ENCODE measurements around the gene DNAJC10.

DNAJC10 gene

GRCh38 chr2:182814380-182814779 lies 98.3 kb downstream of the DNAJC10 start:
- TF ChIP-seq EZH2phosphoT487 (IDR thresholded peaks at IDR 0.05; ENCODE audit: borderline replicate concordance, low read length) (no peak), CTCF (IDR thresholded peaks at IDR 0.05; ENCODE audit: low read depth, low read length, poor library complexity, severe bottlenecking) (no peak)
- Histone ChIP-seq H3K9me3 (ENCODE audit: control insufficient read depth, insufficient read depth, low read length) (no peaks in the 10 kb centered on the region), H4K20me1 (ENCODE audit: control insufficient read depth, insufficient read depth, low read depth, low read length) (no peaks in the 10 kb centered on the region), H3K4me3 (ENCODE audit: low read length) (no peak overlapping the region), H3K4me1 (ENCODE audit: control insufficient read depth, low read length) (no peaks in the 10 kb centered on the region), H3K27ac (ENCODE audit: low read depth, low read length) (no peak overlapping the region), H3K36me3 (ENCODE audit: control insufficient read depth, low read length) (no peaks in the 10 kb centered on the region), H3K4me2 (ENCODE audit: low read length) (no peak overlapping the region), H3F3A (ENCODE audit: control insufficient read depth, insufficient read depth) (no peaks in the 10 kb centered on the region), H3K9me2 (replicated peaks; ENCODE audit: control insufficient read depth, low read length) (no peaks in the 10 kb centered on the region), H3K79me2 (ENCODE audit: control insufficient read depth, low read length) (no peaks in the 10 kb centered on the region), H3K27me3 (ENCODE audit: control insufficient read depth, low read length) (no peaks in the 10 kb centered on the region)

- H3K79me2 ChIP-seq (ENCODE audit: control insufficient read depth, low read length): no peaks in the 10 kb centered on the region
- no peaks in the 10 kb centered on the region for H4K20me1 ChIP-seq (ENCODE audit: control insufficient read depth, insufficient read depth, low read depth, low read length)
- no peaks in the 10 kb centered on the region for H3K9me3 ChIP-seq (ENCODE audit: control insufficient read depth, insufficient read depth, low read length)
- H3K27me3 ChIP-seq (ENCODE audit: control insufficient read depth, low read length): no peaks in the 10 kb centered on the region
- no peaks in the 10 kb centered on the region for H3K36me3 ChIP-seq (ENCODE audit: control insufficient read depth, low read length)
- TF ChIP-seq CTCF (IDR thresholded peaks at IDR 0.05; ENCODE audit: low read depth, low read length, poor library complexity, severe bottlenecking): no peak
- TF ChIP-seq EZH2phosphoT487 (IDR thresholded peaks at IDR 0.05; ENCODE audit: borderline replicate concordance, low read length): no peak
- no peak overlapping the region for H3K4me2 ChIP-seq (ENCODE audit: low read length)
- no peaks in the 10 kb centered on the region for H3K9me2 ChIP-seq (replicated peaks; ENCODE audit: control insufficient read depth, low read length)
- H3F3A ChIP-seq (ENCODE audit: control insufficient read depth, insufficient read depth): no peaks in the 10 kb centered on the region
- H3K4me1 ChIP-seq (ENCODE audit: control insufficient read depth, low read length): no peaks in the 10 kb centered on the region
- H3K4me3 ChIP-seq (ENCODE audit: low read length): no peak overlapping the region
- H3K27ac ChIP-seq (ENCODE audit: low read depth, low read length): no peak overlapping the region
These were observed 98.7 kb downstream of the DNAJC10 start for GRCh38 chr2:182814804-182815203.

GRCh38 chr2:182816866-182817265 lies 100.8 kb downstream of the DNAJC10 start:
- H3K9me2 ChIP-seq (replicated peaks; ENCODE audit: control insufficient read depth, low read length): no peaks in the 10 kb centered on the region
- H3K27me3 ChIP-seq (ENCODE audit: control insufficient read depth, low read length): no peaks in the 10 kb centered on the region
- no peak overlapping the region for H3K27ac ChIP-seq (ENCODE audit: low read depth, low read length)
- H3K4me3 ChIP-seq (ENCODE audit: low read length): no peak overlapping the region
- no peaks in the 10 kb centered on the region for H3K79me2 ChIP-seq (ENCODE audit: control insufficient read depth, low read length)
- no peaks in the 10 kb centered on the region for H3K36me3 ChIP-seq (ENCODE audit: control insufficient read depth, low read length)
- no peaks in the 10 kb centered on the region for H4K20me1 ChIP-seq (ENCODE audit: control insufficient read depth, insufficient read depth, low read depth, low read length)
- TF ChIP-seq EZH2phosphoT487 (IDR thresholded peaks at IDR 0.05; ENCODE audit: borderline replicate concordance, low read length) (no peak), CTCF (IDR thresholded peaks at IDR 0.05; ENCODE audit: low read depth, low read length, poor library complexity, severe bottlenecking) (no peak)
- no peaks in the 10 kb centered on the region for H3K9me3 ChIP-seq (ENCODE audit: control insufficient read depth, insufficient read depth, low read length)
- no peaks in the 10 kb centered on the region for H3K4me1 ChIP-seq (ENCODE audit: control insufficient read depth, low read length)
- H3F3A ChIP-seq (ENCODE audit: control insufficient read depth, insufficient read depth): no peaks in the 10 kb centered on the region
- H3K4me2 ChIP-seq (ENCODE audit: low read length): no peak overlapping the region

GRCh38 chr2:182817558-182817957 lies 101.5 kb downstream of the DNAJC10 start:
- no peaks in the 10 kb centered on the region for H3K9me2 ChIP-seq (replicated peaks; ENCODE audit: control insufficient read depth, low read length)
- H3K4me1 ChIP-seq (ENCODE audit: control insufficient read depth, low read length): no peaks in the 10 kb centered on the region
- no peaks in the 10 kb centered on the region for H3K79me2 ChIP-seq (ENCODE audit: control insufficient read depth, low read length)
- H3K36me3 ChIP-seq (ENCODE audit: control insufficient read depth, low read length): no peaks in the 10 kb centered on the region
- no peaks in the 10 kb centered on the region for H3F3A ChIP-seq (ENCODE audit: control insufficient read depth, insufficient read depth)
- TF ChIP-seq CTCF (IDR thresholded peaks at IDR 0.05; ENCODE audit: low read depth, low read length, poor library complexity, severe bottlenecking) (no peak), EZH2phosphoT487 (IDR thresholded peaks at IDR 0.05; ENCODE audit: borderline replicate concordance, low read length) (no peak)
- no peaks in the 10 kb centered on the region for H3K9me3 ChIP-seq (ENCODE audit: control insufficient read depth, insufficient read depth, low read length)
- H3K27me3 ChIP-seq (ENCODE audit: control insufficient read depth, low read length): no peaks in the 10 kb centered on the region
- no peaks in the 10 kb centered on the region for H4K20me1 ChIP-seq (ENCODE audit: control insufficient read depth, insufficient read depth, low read depth, low read length)
- H3K4me2 ChIP-seq (ENCODE audit: low read length): no peak overlapping the region
- H3K27ac ChIP-seq (ENCODE audit: low read depth, low read length): no peak overlapping the region
- H3K4me3 ChIP-seq (ENCODE audit: low read length): no peak overlapping the region

All from DOHH2 (cell line).